ENCODE data around the gene APOBEC3A. TPM values are rescaled to one million over a fixed set of nuclear protein-coding genes. Genes with fewer than 3 reads are reported as not detected.

The APOBEC3A gene
- total RNA-seq, 1 experiment from 2014 or later: not detected

GRCh38 chr22:38954414-38955043 lies 2.9 kb upstream of the APOBEC3A start (continued):
- TF ChIP-seq, protein P1, sequence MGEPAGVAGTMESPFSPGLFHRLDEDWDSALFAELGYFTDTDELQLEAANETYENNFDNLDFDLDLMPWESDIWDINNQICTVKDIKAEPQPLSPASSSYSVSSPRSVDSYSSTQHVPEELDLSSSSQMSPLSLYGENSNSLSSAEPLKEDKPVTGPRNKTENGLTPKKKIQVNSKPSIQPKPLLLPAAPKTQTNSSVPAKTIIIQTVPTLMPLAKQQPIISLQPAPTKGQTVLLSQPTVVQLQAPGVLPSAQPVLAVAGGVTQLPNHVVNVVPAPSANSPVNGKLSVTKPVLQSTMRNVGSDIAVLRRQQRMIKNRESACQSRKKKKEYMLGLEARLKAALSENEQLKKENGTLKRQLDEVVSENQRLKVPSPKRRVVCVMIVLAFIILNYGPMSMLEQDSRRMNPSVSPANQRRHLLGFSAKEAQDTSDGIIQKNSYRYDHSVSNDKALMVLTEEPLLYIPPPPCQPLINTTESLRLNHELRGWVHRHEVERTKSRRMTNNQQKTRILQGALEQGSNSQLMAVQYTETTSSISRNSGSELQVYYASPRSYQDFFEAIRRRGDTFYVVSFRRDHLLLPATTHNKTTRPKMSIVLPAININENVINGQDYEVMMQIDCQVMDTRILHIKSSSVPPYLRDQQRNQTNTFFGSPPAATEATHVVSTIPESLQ (CRISPR knock-in tag; IDR thresholded peaks at IDR 0.05): no peak
- TF ChIP-seq HMGA2 (CRISPR knock-in tag; IDR thresholded peaks at IDR 0.05): no peak
- TF ChIP-seq ZNF219 (CRISPR knock-in tag; IDR thresholded peaks at IDR 0.05; ENCODE audit: borderline replicate concordance): no peak
- no peak for TF ChIP-seq NR2C2 (CRISPR knock-in tag; IDR thresholded peaks at IDR 0.05)
- no peak for TF ChIP-seq ELF4 (CRISPR knock-in tag; IDR thresholded peaks at IDR 0.05; ENCODE audit: low read depth)
- no peak for TF ChIP-seq ZNF416 (CRISPR knock-in tag; IDR thresholded peaks at IDR 0.05)
- TF ChIP-seq ZNF232 (CRISPR knock-in tag; IDR thresholded peaks at IDR 0.05): no peak
- TF ChIP-seq ZNF317 (CRISPR knock-in tag; IDR thresholded peaks at IDR 0.05; ENCODE audit: borderline replicate concordance, low read depth): no peak

GRCh38 chr22:38955250-38955905 lies 2.0 kb upstream of the APOBEC3A start:
- POLR2A ChIA-PET: no interaction called here
- no peak for DNase-seq (ENCODE audit: low spot score)
- Mint-ChIP-seq H3K27me3 (ENCODE audit: low read depth) (peaks cover 4% of the 10 kb centered on the region), H3K36me3 (no peaks in the 10 kb centered on the region), H3K4me3 (no peak overlapping the region), H3K9me3 (no peaks in the 10 kb centered on the region), H3K4me1 (peaks cover 3% of the 10 kb centered on the region; the same call in 1 of the 2 replicates), H3K27ac (no peak overlapping the region)
- no peak for ATAC-seq
- no peak for TF ChIP-seq ELF4 (CRISPR knock-in tag; IDR thresholded peaks at IDR 0.05; ENCODE audit: low read depth)
- no peak for TF ChIP-seq CDX4 (CRISPR knock-in tag; IDR thresholded peaks at IDR 0.05; ENCODE audit: borderline replicate concordance)
- TF ChIP-seq GTF2I (CRISPR knock-in tag; conservative IDR thresholded peaks at IDR 0.05): no peak
- no peak for TF ChIP-seq SMAD3 (CRISPR knock-in tag; IDR thresholded peaks at IDR 0.05; ENCODE audit: borderline replicate concordance)
- TF ChIP-seq ZMAT4 (CRISPR knock-in tag; IDR thresholded peaks at IDR 0.05): no peak
- TF ChIP-seq, protein P2, sequence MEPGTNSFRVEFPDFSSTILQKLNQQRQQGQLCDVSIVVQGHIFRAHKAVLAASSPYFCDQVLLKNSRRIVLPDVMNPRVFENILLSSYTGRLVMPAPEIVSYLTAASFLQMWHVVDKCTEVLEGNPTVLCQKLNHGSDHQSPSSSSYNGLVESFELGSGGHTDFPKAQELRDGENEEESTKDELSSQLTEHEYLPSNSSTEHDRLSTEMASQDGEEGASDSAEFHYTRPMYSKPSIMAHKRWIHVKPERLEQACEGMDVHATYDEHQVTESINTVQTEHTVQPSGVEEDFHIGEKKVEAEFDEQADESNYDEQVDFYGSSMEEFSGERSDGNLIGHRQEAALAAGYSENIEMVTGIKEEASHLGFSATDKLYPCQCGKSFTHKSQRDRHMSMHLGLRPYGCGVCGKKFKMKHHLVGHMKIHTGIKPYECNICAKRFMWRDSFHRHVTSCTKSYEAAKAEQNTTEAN (CRISPR knock-in tag; IDR thresholded peaks at IDR 0.05): no peak
- CTCF ChIA-PET: interaction anchor here (1.6 kb wide), 1 partner anchor 187 kb away, joined by 4 read pairs; no protein-coding TSS in a partner anchor

DNA sequence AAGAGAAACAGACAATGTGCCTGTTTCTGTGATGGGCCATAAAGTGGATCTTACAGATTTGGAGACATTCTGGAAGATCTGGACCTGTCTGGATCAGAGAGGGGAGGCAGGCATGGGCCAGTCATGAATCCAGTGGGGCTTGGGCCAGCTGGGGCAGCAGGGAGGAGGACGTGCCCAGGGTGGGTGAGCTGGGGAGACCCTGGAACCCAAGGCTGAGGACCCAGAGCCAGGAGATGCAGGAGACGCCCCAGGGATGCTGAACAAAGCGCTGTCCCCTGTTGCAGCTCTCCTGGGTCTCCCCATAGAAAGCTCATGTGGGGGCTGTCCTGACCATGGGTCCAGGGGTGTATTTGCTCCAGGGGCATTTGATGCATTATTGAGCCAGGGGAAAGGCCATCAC lies 1.5 kb upstream of the APOBEC3A start:
- Mint-ChIP-seq H3K27ac (no peak overlapping the region), H3K27me3 (ENCODE audit: low read depth) (peaks cover 4% of the 10 kb centered on the region), H3K4me1 (peaks cover 3% of the 10 kb centered on the region; the same call in 1 of the 2 replicates), H3K9me3 (no peaks in the 10 kb centered on the region), H3K36me3 (no peaks in the 10 kb centered on the region), H3K4me3 (no peak overlapping the region)
- ChIA-PET POLR2A (no interaction called here), CTCF (interaction anchor here (1.6 kb wide), 1 partner anchor 187 kb away, joined by 4 read pairs; no protein-coding TSS in a partner anchor)
- no peak for DNase-seq (ENCODE audit: low spot score)
- no peak for ATAC-seq
- TF ChIP-seq, protein P3, sequence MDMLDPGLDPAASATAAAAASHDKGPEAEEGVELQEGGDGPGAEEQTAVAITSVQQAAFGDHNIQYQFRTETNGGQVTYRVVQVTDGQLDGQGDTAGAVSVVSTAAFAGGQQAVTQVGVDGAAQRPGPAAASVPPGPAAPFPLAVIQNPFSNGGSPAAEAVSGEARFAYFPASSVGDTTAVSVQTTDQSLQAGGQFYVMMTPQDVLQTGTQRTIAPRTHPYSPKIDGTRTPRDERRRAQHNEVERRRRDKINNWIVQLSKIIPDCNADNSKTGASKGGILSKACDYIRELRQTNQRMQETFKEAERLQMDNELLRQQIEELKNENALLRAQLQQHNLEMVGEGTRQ (CRISPR knock-in tag; IDR thresholded peaks at IDR 0.05): no peak
- TF ChIP-seq ATF1 (CRISPR knock-in tag; IDR thresholded peaks at IDR 0.05) (no peak), GABPB1 (CRISPR knock-in tag; IDR thresholded peaks at IDR 0.05) (no peak), ZNF396 (CRISPR knock-in tag; IDR thresholded peaks at IDR 0.05; ENCODE audit: borderline replicate concordance) (no peak), ZNF263 (CRISPR knock-in tag; IDR thresholded peaks at IDR 0.05; ENCODE audit: low read depth) (no peak), ETV6 (CRISPR knock-in tag; IDR thresholded peaks at IDR 0.05) (no peak), FOXJ3 (CRISPR knock-in tag; IDR thresholded peaks at IDR 0.05; ENCODE audit: borderline replicate concordance) (no peak), STAT6 (CRISPR knock-in tag; conservative IDR thresholded peaks at IDR 0.05; ENCODE audit: low read depth) (no peak)
- TF ChIP-seq, protein P2 (CRISPR knock-in tag; IDR thresholded peaks at IDR 0.05): no peak
- TF ChIP-seq, protein P4, sequence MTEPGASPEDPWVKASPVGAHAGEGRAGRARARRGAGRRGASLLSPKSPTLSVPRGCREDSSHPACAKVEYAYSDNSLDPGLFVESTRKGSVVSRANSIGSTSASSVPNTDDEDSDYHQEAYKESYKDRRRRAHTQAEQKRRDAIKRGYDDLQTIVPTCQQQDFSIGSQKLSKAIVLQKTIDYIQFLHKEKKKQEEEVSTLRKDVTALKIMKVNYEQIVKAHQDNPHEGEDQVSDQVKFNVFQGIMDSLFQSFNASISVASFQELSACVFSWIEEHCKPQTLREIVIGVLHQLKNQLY (CRISPR knock-in tag; IDR thresholded peaks at IDR 0.05): no peak
